Ovary (tissue), 9 donors: ENCODE results near the gene PRR13. TPM values are rescaled to one million over a fixed set of nuclear protein-coding genes. Genes with fewer than 3 reads are reported as not detected.
A peak's percentile ranks its signal among the peaks of the same experiment; 100 is the strongest.

ENCODE experiments used
- DNase-seq, 5 donors: peaks; one replicate each; pipeline ENCODE4 v3.0.0-alpha.2; 2019 to 2020
- H3K27ac ChIP-seq, 2 donors: fragments of 200-600 bp; one replicate each; pipeline versions ENCODE4 v1.5.1 to v1.8.0; 2019 to 2022
- H3K27me3 ChIP-seq: fragments of 200-600 bp; one replicate; pipeline ENCODE4 v1.8.0; 2022
- H3K36me3 ChIP-seq: fragments of 200-600 bp; sonication (generic); one replicate; pipeline ENCODE4 v1.5.1; 2019
- H3K4me1 ChIP-seq: one replicate; pipeline ENCODE4 v1.8.1; 2013; ENCODE audit warnings: mild to moderate bottlenecking, moderate library complexity; ENCODE audit not compliant: insufficient read depth
- H3K4me3 ChIP-seq: fragments of 200-600 bp; sonication (generic); one replicate; pipeline ENCODE4 v1.5.1; 2017
- H3K9me3 ChIP-seq, 2 donors: fragments of 200-600 bp in 1 of 2; sonication (generic) in 1 of 2; one replicate each; pipeline versions ENCODE4 v1.5.1 to v1.8.1; 2013 to 2019; ENCODE audit warnings: mild to moderate bottlenecking in 1 of 2, moderate library complexity in 1 of 2
- CTCF ChIP-seq, 3 donors: fragments of 450-650 bp in 2 of 3; fragments of 200-600 bp in 1 of 3; IDR thresholded peaks; one replicate each; pipeline versions ENCODE4 v1.5.1 to v1.8.0; 2016 to 2022; ENCODE audit warnings: antibody characterized with exemption in 3 of 3, mild to moderate bottlenecking in 1 of 3
- EP300 ChIP-seq: sonication (generic); formaldehyde crosslinking; IDR thresholded peaks from one replicate; pipeline ENCODE4 v1.6.1; 2017; ENCODE audit warnings: antibody characterized with exemption
- POLR2A ChIP-seq: fragments of 450-650 bp; IDR thresholded peaks from one replicate; pipeline ENCODE4 v1.6.1; 2017; ENCODE audit warnings: antibody characterized with exemption, mild to moderate bottlenecking, moderate library complexity
- WGBS, 3 donors: extraction: QIAGEN DNeasy Blood & Tissue Kit in 1 of 3; methylation state at CpG; one replicate each; pipeline versions ENCODE4 v1.1.5 to v1.1.7; 2013 to 2017; 5-methylcytosine and 5-hydroxymethylcytosine counted together
- intact Hi-C, 4 donors: fragments of 100-400 bp; cut with DNase I; formaldehyde crosslinking; loops; one replicate each; pipeline versions ENCODE4 v1.11.0 to v1.15.1; 2022 to 2023
- polyA plus RNA-seq, 2 donors: library from polyadenylated mRNA; stranded (reverse); fragments of 200-250 nt in 1 of 2; fragments of 350-450 nt in 1 of 2; fragmentation: Illumina TruSeq in 1 of 2; extraction: RNeasy Lipid Tissue Mini Kit (QIAGEN cat#74804) in 1 of 2; gene quantifications; one replicate each; pipeline ENCODE4 v1.2.3, GENCODE V29; 2013 to 2014
- total RNA-seq, 7 donors: library from RNA; depleted of rRNA in 2 of 7; stranded (reverse); fragments of >200 nt in 2 of 7; fragmentation: NEBNext Ultra II Directional in 3 of 7; extraction: Animal tissue kit (Norgen Biotek cat#: 25700) in 3 of 7; gene quantifications; one replicate each; pipeline versions ENCODE4 v1.1.0 to v1.2.4, GENCODE V29; 2016 to 2023
- donor health status: DM: no; HTN: no; CAD: no; lungs with moderate emphysema.
- donor health status: DM: no; HTN: no; CAD: no.
- donor health status: Bipolar disorder and iron deficiency.
- donor health status: DM: yes; HTN: yes; CAD: no.
- donor health status: DM: no; HTN: no; CAD: no.
- donor health status: DM: yes; HTN: yes; CAD: no.

PRR13 gene
- total and polyA plus RNA-seq, 9 donors: 46.1 to 320 (median 118) TPM

DNA sequence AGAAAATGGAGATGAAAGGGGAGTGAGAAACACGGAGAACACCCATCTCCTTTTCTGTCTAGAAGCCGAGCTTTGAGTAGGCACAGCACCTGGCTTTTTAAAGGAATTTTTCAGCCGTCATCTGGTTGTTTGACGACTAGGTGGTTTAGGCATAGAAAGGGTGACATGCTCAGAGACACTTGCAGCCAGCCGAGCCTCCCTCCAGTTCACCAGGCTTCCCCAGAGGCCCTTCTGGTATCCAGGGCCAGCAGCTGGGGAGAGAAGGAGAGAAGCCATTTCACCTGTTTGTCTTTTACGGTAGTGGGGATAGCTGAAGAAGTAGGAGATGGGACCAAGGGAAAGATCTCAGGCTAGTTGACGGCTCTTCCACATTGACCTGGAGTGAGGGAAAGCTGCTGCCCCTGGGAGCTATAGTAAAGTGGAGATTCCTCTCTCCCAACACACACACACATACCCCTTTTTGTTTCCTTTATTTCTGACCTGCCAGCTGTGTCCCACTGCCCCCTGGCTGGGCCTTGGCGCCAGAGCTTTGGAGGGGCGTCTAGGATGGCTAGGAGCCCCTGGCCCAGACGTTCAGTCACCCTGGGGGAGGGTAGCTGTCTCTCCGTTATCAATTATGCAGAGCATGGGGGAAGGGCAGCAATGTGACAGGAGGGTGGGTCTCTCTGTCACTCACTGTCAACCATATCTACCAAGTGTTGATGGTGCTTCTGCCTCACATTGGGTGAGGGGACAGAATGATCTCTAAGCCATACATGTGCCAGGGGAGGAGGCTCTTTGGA is 52.3 kb downstream of the PRR13 start:
- DNase-seq: peak in 1 of 5 donors; percentile 37
- TF ChIP-seq EP300: no peak
- no peak for TF ChIP-seq CTCF (IDR thresholded peaks at IDR 0.05)
- TF ChIP-seq POLR2A: no peak
- Histone ChIP-seq H3K4me1 (peaks cover 14% of the 10 kb centered on the region), H3K9me3 (no peaks in the 10 kb centered on the region), H3K27me3 (no peaks in the 10 kb centered on the region), H3K36me3 (no peaks in the 10 kb centered on the region), H3K27ac (peak overlapping the region; percentile 73 to 76), H3K4me3 (peak overlapping the region; percentile 59)
- 25 to 32% (median 26%) methylated on average over 11 of the region's 11 CpGs for WGBS, 3 donors
- intact Hi-C loops: no loop called here

Other genes with a start within 250 kb of the PRR13 start
- 1 to 10 TPM in 6 of 7 donors, under 1 TPM in 1; 0.96 to 2.9 (median 1.7) TPM for gene ITGB7, start 234.5 kb upstream of the PRR13 start, total RNA-seq
- gene ITGB7, start 234.5 kb upstream of the PRR13 start, polyA plus RNA-seq: 1 to 10 TPM in 1 of 2 donors, under 1 TPM in 1; 0.45 to 3.1 TPM
- gene RARG, start 209.5 kb upstream of the PRR13 start, total RNA-seq: 10 to 100 TPM in 6 of 7 donors, 1 to 10 TPM in 1; 8.7 to 37.0 (median 31.7) TPM
- gene RARG, start 209.5 kb upstream of the PRR13 start, polyA plus RNA-seq: 10 to 100 TPM; 18.8 to 22.0 TPM
- gene ESPL1, start 173.4 kb upstream of the PRR13 start, total RNA-seq: 1 to 10 TPM in 1 of 7 donors, under 1 TPM in 6; 0.11 to 1.6 (median 0.24) TPM
- under 1 TPM; 0.37 to 0.40 TPM for gene ESPL1, start 173.4 kb upstream of the PRR13 start, polyA plus RNA-seq
- gene PFDN5, start 146.2 kb upstream of the PRR13 start, total RNA-seq: 1,000 to 10,000 TPM in 2 of 7 donors, 100 to 1,000 TPM in 5; 603 to 1,792 (median 728) TPM
- 1,000 to 10,000 TPM; 1,635 to 1,700 TPM for gene PFDN5, start 146.2 kb upstream of the PRR13 start, polyA plus RNA-seq
- gene MYG1, start 142.0 kb upstream of the PRR13 start, total RNA-seq: 10 to 100 TPM; 45.3 to 80.3 (median 57.8) TPM
- 10 to 100 TPM; 29.9 to 75.5 TPM for gene MYG1, start 142.0 kb upstream of the PRR13 start, polyA plus RNA-seq
- gene AAAS, start 120.1 kb upstream of the PRR13 start, total RNA-seq: 10 to 100 TPM; 23.4 to 47.6 (median 43.0) TPM
- 10 to 100 TPM; 41.4 to 42.9 TPM for gene AAAS, start 120.1 kb upstream of the PRR13 start, polyA plus RNA-seq
- gene SP7, start 105.4 kb upstream of the PRR13 start, total RNA-seq: not detected
- gene SP7, start 105.4 kb upstream of the PRR13 start, polyA plus RNA-seq: under 1 TPM; 0.02 to 0.10 TPM
- gene SP1, start 61.6 kb upstream of the PRR13 start, total RNA-seq: 100 to 1,000 TPM in 2 of 7 donors, 10 to 100 TPM in 5; 48.7 to 109 (median 90.8) TPM
- gene SP1, start 61.6 kb upstream of the PRR13 start, polyA plus RNA-seq: 10 to 100 TPM; 25.7 to 59.2 TPM
- 10 to 100 TPM; 15.3 to 48.6 (median 35.0) TPM for gene AMHR2, start 17.9 kb upstream of the PRR13 start, total RNA-seq
- 10 to 100 TPM; 11.2 to 32.5 TPM for gene AMHR2, start 17.9 kb upstream of the PRR13 start, polyA plus RNA-seq
- gene PCBP2, start 10.4 kb downstream of the PRR13 start, total RNA-seq: 1,000 to 10,000 TPM in 2 of 7 donors, 100 to 1,000 TPM in 5; 413 to 1,163 (median 948) TPM
- gene PCBP2, start 10.4 kb downstream of the PRR13 start, polyA plus RNA-seq: 1,000 to 10,000 TPM in 1 of 2 donors, 100 to 1,000 TPM in 1; 642 to 1,354 TPM
- 10 to 100 TPM; 19.5 to 53.2 (median 30.8) TPM for gene MAP3K12, start 57.7 kb downstream of the PRR13 start, total RNA-seq
- gene MAP3K12, start 57.7 kb downstream of the PRR13 start, polyA plus RNA-seq: 10 to 100 TPM; 19.5 to 33.4 TPM
- gene TARBP2, start 59.5 kb downstream of the PRR13 start, total RNA-seq: 10 to 100 TPM; 14.1 to 25.6 (median 21.9) TPM
- 10 to 100 TPM in 1 of 2 donors, 1 to 10 TPM in 1; 9.8 to 19.9 TPM for gene TARBP2, start 59.5 kb downstream of the PRR13 start, polyA plus RNA-seq
- 1 to 10 TPM in 1 of 7 donors, under 1 TPM in 1, not detected in 5; 0.68 to 1.1 TPM for gene NPFF, start 65.8 kb downstream of the PRR13 start, total RNA-seq
- gene NPFF, start 65.8 kb downstream of the PRR13 start, polyA plus RNA-seq: not detected
- gene ATF7, start 184.6 kb downstream of the PRR13 start, total RNA-seq: 10 to 100 TPM; 19.8 to 60.8 (median 41.3) TPM
- gene ATF7, start 184.6 kb downstream of the PRR13 start, polyA plus RNA-seq: 10 to 100 TPM; 25.1 to 68.5 TPM
- gene ATP5MC2, start 234.3 kb downstream of the PRR13 start, total RNA-seq: 100 to 1,000 TPM; 241 to 345 (median 289) TPM
- 100 to 1,000 TPM; 438 to 485 TPM for gene ATP5MC2, start 234.3 kb downstream of the PRR13 start, polyA plus RNA-seq